Liver (tissue), 10 donors: Measurements from ENCODE around the gene HPCAL1. TPM values are rescaled to one million over a fixed set of nuclear protein-coding genes. Genes with fewer than 3 reads are reported as not detected.

Experiments
- DNase-seq: peaks from one replicate; pipeline ENCODE4 v3.0.0-alpha.2; 2017; ENCODE audit warnings: low spot score
- H3K27ac ChIP-seq, 2 donors: one replicate each; pipeline ENCODE4 v1.7.0; 2013; ENCODE audit warnings: inconsistent platforms in 2 of 2, low read length in 2 of 2, control low read depth in 1 of 2, low read depth in 1 of 2, mild to moderate bottlenecking in 1 of 2
- H3K27me3 ChIP-seq, 4 donors: one replicate each; pipeline versions ENCODE4 v1.6.1 to v1.7.0; 2013; ENCODE audit warnings: low read length in 3 of 4, inconsistent platforms in 1 of 4, mild to moderate bottlenecking in 1 of 4, moderate library complexity in 1 of 4; ENCODE audit not compliant: control insufficient read depth in 4 of 4, insufficient read depth in 4 of 4
- H3K36me3 ChIP-seq, 4 donors: one replicate each; pipeline versions ENCODE4 v1.6.1 to v1.7.0; 2013; ENCODE audit warnings: low read length in 3 of 4, mild to moderate bottlenecking in 3 of 4, low read depth in 1 of 4, moderate library complexity in 1 of 4; ENCODE audit not compliant: control insufficient read depth in 4 of 4, insufficient read depth in 3 of 4
- H3K4me1 ChIP-seq, 4 donors: one replicate each; pipeline versions ENCODE4 v1.6.1 to v1.7.0; 2013; ENCODE audit warnings: low read length in 3 of 4, mild to moderate bottlenecking in 3 of 4, moderate library complexity in 1 of 4; ENCODE audit not compliant: control insufficient read depth in 4 of 4, insufficient read depth in 4 of 4
- H3K4me3 ChIP-seq, 3 donors: one replicate each; pipeline versions ENCODE4 v1.6.1 to v1.7.0; 2013; ENCODE audit warnings: low read length in 3 of 3, control low read depth in 1 of 3, low read depth in 1 of 3, mild to moderate bottlenecking in 1 of 3
- H3K9ac ChIP-seq, 2 donors: one replicate each; pipeline ENCODE4 v1.7.0; 2013; ENCODE audit warnings: low read length in 2 of 2, mild to moderate bottlenecking in 2 of 2, moderate library complexity in 2 of 2, control low read depth in 1 of 2, low read depth in 1 of 2
- H3K9me3 ChIP-seq, 4 donors: one replicate each; pipeline versions ENCODE4 v1.6.1 to v1.7.0; 2013; ENCODE audit warnings: low read length in 3 of 4; ENCODE audit not compliant: control insufficient read depth in 4 of 4
- GABPA ChIP-seq, 2 donors: IDR thresholded peaks in 1 of 2; conservative IDR thresholded peaks in 1 of 2; 2 replicates each; pipeline ENCODE4 v1.6.1; 2016; ENCODE audit warnings: antibody characterized with exemption in 2 of 2, mild to moderate bottlenecking in 1 of 2, moderate library complexity in 1 of 2
- JUND ChIP-seq, 2 donors: IDR thresholded peaks; 2 replicates each; pipeline ENCODE4 v1.6.1; 2016; ENCODE audit warnings: antibody characterized with exemption in 2 of 2
- RAD21 ChIP-seq, 2 donors: IDR thresholded peaks; 2 replicates each; pipeline ENCODE4 v1.6.1; 2016; ENCODE audit warnings: antibody characterized with exemption in 2 of 2, mild to moderate bottlenecking in 2 of 2
- YY1 ChIP-seq: IDR thresholded peaks from 2 replicates; pipeline ENCODE4 v1.6.1; 2016; ENCODE audit warnings: antibody characterized with exemption, mild to moderate bottlenecking
- WGBS: extraction: QIAGEN DNeasy Blood & Tissue Kit; methylation state at CpG from one replicate; pipeline ENCODE4 v1.1.7; 2013; 5-methylcytosine and 5-hydroxymethylcytosine counted together
- polyA plus RNA-seq, 2 donors: library from polyadenylated mRNA; stranded (reverse) in 1 of 2; unstranded in 1 of 2; fragments of 200-250 nt in 1 of 2; fragments of >200 nt in 1 of 2; fragmentation: Nextera tagmentation in 1 of 2; extraction: Ambion mirVana in 1 of 2; gene quantifications; one replicate each; pipeline versions ENCODE4 v1.2.1 to v1.2.3, GENCODE V29; 2013 to 2015
- small RNA-seq: library from RNA; depleted of rRNA; stranded (forward); fragments of <200 nt; gene quantifications from one replicate; pipeline ENCODE3, GENCODE V24; 2014
- total RNA-seq, 2 donors: library from RNA; depleted of rRNA; stranded (reverse); fragments of >200 nt; gene quantifications; one replicate each; pipeline ENCODE4 v1.2.3, GENCODE V29; 2014
- donor health status: healthy.
- donor health status: healthy.
- donor health status: healthy.
- donor health status: healthy.
- donor health status: healthy.

Gene HPCAL1
- total and polyA plus RNA-seq, 4 donors = 17.3 to 27.9 (median 22.9) TPM

GRCh38 chr2:10476723-10477442 lies 174.2 kb downstream of the HPCAL1 start:
- 95% methylated on average over 12 of the region's 12 CpGs for WGBS
- no peak overlapping the region for H3K27ac ChIP-seq
- no peak for TF ChIP-seq RAD21 (IDR thresholded peaks at IDR 0.05)
- TF ChIP-seq YY1 = no peak
- no peak for TF ChIP-seq JUND (IDR thresholded peaks at IDR 0.05)
- no peak for TF ChIP-seq GABPA (IDR thresholded peaks at IDR 0.05 in 1 of 2, conservative IDR thresholded peaks at IDR 0.05 in 1 of 2)
- H3K4me1 ChIP-seq = no peaks in the 10 kb centered on the region
- DNase-seq = no peak
- H3K9ac ChIP-seq = no peak overlapping the region
- no peaks in the 10 kb centered on the region for H3K9me3 ChIP-seq
- H3K36me3 ChIP-seq = no peaks in the 10 kb centered on the region
- H3K27me3 ChIP-seq = no peaks in the 10 kb centered on the region
- H3K4me3 ChIP-seq = no peak overlapping the region

Small RNA genes within 50 kb of the gene (small RNA-seq; reads per million reads assigned to genes)
- gene RF00432 (not detected), gene RN7SL66P (not detected), gene SNORA80B (5.3 reads per million, percentile 93 among the genes with 10 or more reads in this experiment)

Other genes starting within 250 kb of the HPCAL1 start
- 1 to 10 TPM; 1.3 to 4.1 TPM for gene CYS1, start 222.5 kb upstream of the HPCAL1 start, total RNA-seq
- under 1 TPM; 0.07 to 0.72 TPM for gene CYS1, start 222.5 kb upstream of the HPCAL1 start, polyA plus RNA-seq
- 100 to 1,000 TPM in 1 of 2 donors, 1 to 10 TPM in 1; 4.4 to 124 TPM for gene RRM2, start 180.2 kb upstream of the HPCAL1 start, total RNA-seq
- gene RRM2, start 180.2 kb upstream of the HPCAL1 start, polyA plus RNA-seq = 10 to 100 TPM in 1 of 2 donors, 1 to 10 TPM in 1; 3.9 to 32.7 TPM
- gene ODC1, start 145.4 kb downstream of the HPCAL1 start, total RNA-seq = 10 to 100 TPM; 45.3 to 75.8 TPM
- gene ODC1, start 145.4 kb downstream of the HPCAL1 start, polyA plus RNA-seq = 10 to 100 TPM in 1 of 2 donors, 1 to 10 TPM in 1; 8.3 to 50.9 TPM